Measurements from ENCODE around the gene PPA1. TPM values are rescaled to one million over a fixed set of nuclear protein-coding genes. Genes with fewer than 3 reads are reported as not detected.

PPA1 gene
- total RNA-seq, 4 donors from 2014 or later = 147 to 169 (median 150) TPM

GRCh38 chr10:70169649-70170364 lies 63.4 kb downstream of the PPA1 start:
- H3K4me1 ChIP-seq = peaks cover 0 to 52% (median 17%) of the 10 kb centered on the region in 4 donors
- TF ChIP-seq EP300 (IDR thresholded peaks at IDR 0.05) (no peak), POLR2A (IDR thresholded peaks at IDR 0.05) (no peak), CTCF (IDR thresholded peaks at IDR 0.05) (no peak)

DNA sequence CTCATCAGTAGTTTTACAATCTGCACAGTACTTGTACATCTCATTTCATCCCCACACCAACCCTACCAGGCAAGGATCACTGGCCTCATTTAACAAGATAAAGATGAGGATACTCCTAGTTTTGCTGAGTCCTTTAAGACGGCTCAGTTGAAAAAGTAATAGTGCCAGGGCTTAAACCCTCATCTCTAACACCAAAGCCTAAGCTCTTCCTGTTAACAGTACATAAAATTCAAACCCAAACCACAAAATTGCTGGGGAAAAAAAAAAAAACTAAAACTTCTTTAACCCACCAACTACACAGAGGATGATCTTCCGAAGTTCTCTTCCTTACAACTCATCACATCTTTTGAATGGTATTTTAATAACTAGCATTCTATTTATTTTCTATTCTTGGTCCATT lies 64.2 kb downstream of the PPA1 start:
- no peaks in the 10 kb centered on the region for H3K36me3 ChIP-seq
- no peaks in the 10 kb centered on the region for H3K27me3 ChIP-seq
- WGBS, 2 donors = 21 to 24% methylated on average over 2 of the region's 2 CpGs
- DNase-seq (ENCODE audit: low spot score in 2 of 2) = no peak
- H3K9me3 ChIP-seq = no peaks in the 10 kb centered on the region
- peaks cover 0 to 57% (median 19%) of the 10 kb centered on the region in 4 donors for H3K4me1 ChIP-seq
- TF ChIP-seq POLR2A (IDR thresholded peaks at IDR 0.05) = no peak
- peak overlapping the region in 3 of 4 donors; percentile 94 to 96 (median 95) for H3K27ac ChIP-seq
- peak overlapping the region in 3 of 4 donors; percentile 70 to 88 (median 86) for H3K4me3 ChIP-seq

More at GRCh38 chr10:70169649-70170364, 63.4 kb downstream of the PPA1 start:
- peak in 1 of 2 donors; percentile 30 for DNase-seq (ENCODE audit: low spot score in 2 of 2)
- peak overlapping the region; percentile 92 to 96 (median 94) for H3K27ac ChIP-seq
- no peaks in the 10 kb centered on the region for H3K27me3 ChIP-seq
- no peaks in the 10 kb centered on the region for H3K9me3 ChIP-seq
- 1% methylated on average over 31 to 35 of the region's 40 CpGs for WGBS, 2 donors
- no peaks in the 10 kb centered on the region for H3K36me3 ChIP-seq
- H3K4me3 ChIP-seq = peak overlapping the region; percentile 67 to 88 (median 78)

DNA sequence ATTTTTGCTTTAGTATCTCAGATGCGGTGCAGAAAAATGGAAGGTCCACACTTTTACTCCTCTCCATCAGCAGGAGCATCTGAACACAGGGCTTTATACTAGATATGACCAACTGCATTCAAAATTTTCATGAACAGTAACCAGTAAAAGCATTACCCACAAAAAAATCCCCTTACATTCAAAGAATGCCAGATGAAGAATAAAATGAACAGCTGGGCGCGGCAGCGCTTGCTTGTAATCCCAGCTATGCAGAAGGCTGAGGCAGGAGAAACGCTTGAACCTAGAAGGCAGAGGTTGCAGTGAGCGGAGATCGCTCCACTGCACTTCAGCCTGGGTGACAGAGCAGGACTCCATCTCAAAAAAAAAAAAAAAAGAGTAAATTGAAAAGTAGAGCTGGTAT lies 66.0 kb downstream of the PPA1 start:
- Histone ChIP-seq H3K4me1 (peaks cover 0 to 69% (median 29%) of the 10 kb centered on the region in 4 donors), H3K27ac (no peak overlapping the region), H3K27me3 (no peaks in the 10 kb centered on the region), H3K9me3 (no peaks in the 10 kb centered on the region), H3K4me3 (no peak overlapping the region), H3K36me3 (peaks cover 0 to 3% (median 0%) of the 10 kb centered on the region in 3 donors)
- TF ChIP-seq EP300 (IDR thresholded peaks at IDR 0.05) (no peak), POLR2A (IDR thresholded peaks at IDR 0.05) (no peak), CTCF (IDR thresholded peaks at IDR 0.05) (no peak)
- no peak for DNase-seq (ENCODE audit: low spot score in 2 of 2)
- 71 to 74% methylated on average over 7 of the region's 7 CpGs for WGBS, 2 donors

DNA sequence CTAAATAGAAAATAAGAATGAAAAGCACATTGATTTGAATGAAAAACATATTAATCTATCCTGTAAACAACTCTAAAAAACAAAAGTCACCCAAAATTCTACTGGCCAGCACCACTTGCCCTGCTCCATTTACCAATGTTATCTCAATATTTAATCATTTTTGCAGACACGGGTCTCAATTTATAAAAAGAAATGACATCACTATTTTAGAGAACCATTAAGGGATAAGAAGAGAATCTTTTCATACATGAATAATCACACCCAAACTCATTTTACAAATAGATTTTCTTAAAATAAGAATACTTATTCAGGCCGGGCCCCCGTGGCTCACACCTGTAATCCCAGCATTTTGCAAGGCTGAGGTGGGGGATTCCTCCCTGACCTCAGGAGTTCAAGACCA lies 66.8 kb downstream of the PPA1 start:
- no peaks in the 10 kb centered on the region for H3K27me3 ChIP-seq
- H3K36me3 ChIP-seq = peaks cover 0 to 5% (median 0%) of the 10 kb centered on the region in 3 donors
- no peak for DNase-seq (ENCODE audit: low spot score in 2 of 2)
- H3K27ac ChIP-seq = no peak overlapping the region
- no peaks in the 10 kb centered on the region for H3K9me3 ChIP-seq
- no peak overlapping the region for H3K4me3 ChIP-seq
- WGBS, 2 donors = 71 to 74% methylated on average over 3 of the region's 3 CpGs
- peaks cover 0 to 78% (median 29%) of the 10 kb centered on the region in 4 donors for H3K4me1 ChIP-seq
- no peak for TF ChIP-seq POLR2A (IDR thresholded peaks at IDR 0.05)
- no peak for TF ChIP-seq CTCF (IDR thresholded peaks at IDR 0.05)
- no peak for TF ChIP-seq EP300 (IDR thresholded peaks at IDR 0.05)

DNA sequence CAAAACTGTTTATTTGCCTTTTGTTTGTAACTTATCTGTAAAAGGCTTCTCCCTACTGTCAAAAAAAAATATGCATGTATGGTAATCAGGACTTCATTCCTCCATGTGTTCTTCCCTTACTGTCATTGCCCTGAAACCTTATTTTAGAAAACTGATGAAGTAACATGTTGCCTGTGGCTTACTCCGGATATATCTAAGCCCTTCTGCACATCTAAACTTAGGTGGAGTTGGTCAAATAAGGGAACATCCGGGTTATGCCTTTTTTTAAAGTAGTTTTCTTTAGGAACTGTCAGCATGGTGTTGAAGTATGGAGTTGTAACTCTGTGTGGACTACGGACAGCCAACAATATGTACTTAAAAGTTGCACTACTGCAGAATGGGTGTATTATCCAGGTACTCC lies 69.1 kb downstream of the PPA1 start:
- TF ChIP-seq EP300 (IDR thresholded peaks at IDR 0.05) (no peak), POLR2A (IDR thresholded peaks at IDR 0.05) (no peak)
- Histone ChIP-seq H3K27ac (no peak overlapping the region), H3K4me1 (peaks cover 0 to 85% (median 29%) of the 10 kb centered on the region in 4 donors), H3K36me3 (peaks cover 0 to 27% (median 6%) of the 10 kb centered on the region in 3 donors), H3K27me3 (no peaks in the 10 kb centered on the region), H3K9me3 (no peaks in the 10 kb centered on the region), H3K4me3 (no peak overlapping the region)
- 65 to 71% methylated on average over 3 of the region's 3 CpGs for WGBS, 2 donors
- DNase-seq (ENCODE audit: low spot score in 2 of 2) = no peak

DNA sequence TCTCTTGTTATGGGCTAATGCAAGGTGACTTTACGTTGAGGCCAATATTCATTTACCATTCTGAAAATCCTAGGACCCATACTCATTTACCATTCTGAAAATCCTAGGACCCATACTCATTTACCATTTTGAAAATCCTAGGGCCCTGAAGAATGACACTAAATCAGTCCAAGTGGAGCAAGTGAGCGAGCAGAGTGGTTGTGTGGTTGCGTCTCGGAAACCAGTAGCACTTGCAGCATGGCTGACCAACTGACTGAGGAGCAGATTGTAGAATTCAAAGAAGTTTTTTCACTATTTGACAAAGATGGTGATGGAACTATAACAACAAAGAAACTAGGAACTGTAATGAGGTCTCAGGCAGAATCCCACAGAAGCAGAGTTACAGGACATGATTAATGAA lies 69.8 kb downstream of the PPA1 start:
- Histone ChIP-seq H3K9me3 (no peaks in the 10 kb centered on the region), H3K4me1 (peaks cover 0 to 78% (median 24%) of the 10 kb centered on the region in 4 donors), H3K4me3 (no peak overlapping the region), H3K27me3 (no peaks in the 10 kb centered on the region), H3K27ac (no peak overlapping the region), H3K36me3 (peaks cover 0 to 28% (median 7%) of the 10 kb centered on the region in 3 donors)
- DNase-seq (ENCODE audit: low spot score in 2 of 2) = no peak
- TF ChIP-seq CTCF (IDR thresholded peaks at IDR 0.05) (no peak), POLR2A (IDR thresholded peaks at IDR 0.05) (no peak), EP300 (IDR thresholded peaks at IDR 0.05) (no peak)
- WGBS, 2 donors = 92 to 94% methylated on average over 4 of the region's 4 CpGs
